Loucy (cell line): ENCODE data around the gene TENT4A.

Experiments
- H2AFZ ChIP-seq: fragments of 200-600 bp; sonication (generic); 2 replicates; pipeline ENCODE4 v1.6.0; 2016; ENCODE audit warnings: antibody characterized with exemption, mild to moderate bottlenecking, low read length, moderate library complexity
- H3F3A ChIP-seq: fragments of 200-600 bp; 2 replicates; pipeline ENCODE4 v1.6.0; 2016; ENCODE audit warnings: antibody characterized with exemption, low read depth, mild to moderate bottlenecking
- H3K27me3 ChIP-seq: fragments of 200-600 bp; sonication (generic); 2 replicates; pipeline ENCODE4 v1.6.1; 2014; ENCODE audit warnings: low read length, mild to moderate bottlenecking; ENCODE audit not compliant: insufficient read depth, poor library complexity, severe bottlenecking
- H3K36me3 ChIP-seq: fragments of 200-600 bp; sonication (generic); 2 replicates; pipeline ENCODE4 v1.6.1; 2016; ENCODE audit warnings: low read length; ENCODE audit not compliant: insufficient read depth
- H3K4me1 ChIP-seq: fragments of 200-600 bp; sonication (generic); 2 replicates; pipeline ENCODE4 v1.5.1; 2014; ENCODE audit warnings: low read length, mild to moderate bottlenecking; ENCODE audit not compliant: insufficient read depth, poor library complexity, severe bottlenecking
- H3K4me2 ChIP-seq: fragments of 200-600 bp; sonication (generic); 2 replicates; pipeline ENCODE4 v1.6.0; 2014; ENCODE audit warnings: antibody characterized with exemption, low read length, low read depth, mild to moderate bottlenecking; ENCODE audit not compliant: poor library complexity, severe bottlenecking
- H3K4me3 ChIP-seq: fragments of 200-600 bp; sonication (generic); 2 replicates; pipeline ENCODE4 v1.5.1; 2014; ENCODE audit warnings: low read length, mild to moderate bottlenecking, mixed read lengths; ENCODE audit not compliant: poor library complexity, severe bottlenecking
- H3K79me2 ChIP-seq: fragments of 200-600 bp; sonication (generic); 2 replicates; pipeline ENCODE4 v1.6.1; 2014; ENCODE audit warnings: low read length; ENCODE audit not compliant: insufficient read depth
- H3K9ac ChIP-seq: fragments of 200-600 bp; sonication (generic); 2 replicates; pipeline ENCODE4 v1.6.0; 2014; ENCODE audit warnings: mild to moderate bottlenecking, low read depth, low read length, moderate library complexity; ENCODE audit not compliant: poor library complexity, severe bottlenecking
- H3K9me2 ChIP-seq: fragments of 200-600 bp; sonication (generic); replicated peaks from 2 replicates; pipeline ENCODE4 v1.6.1; 2016; ENCODE audit warnings: low read depth, low read length, mixed read lengths
- H3K9me3 ChIP-seq: fragments of 200-600 bp; sonication (generic); 2 replicates; pipeline ENCODE4 v1.6.1; 2014; ENCODE audit warnings: mild to moderate bottlenecking, antibody characterized with exemption, low read length, low read depth; ENCODE audit not compliant: insufficient read depth
- H4K20me1 ChIP-seq: fragments of 200-600 bp; sonication (generic); 2 replicates; pipeline ENCODE4 v1.6.0; 2014; ENCODE audit warnings: antibody characterized with exemption, low read length, mild to moderate bottlenecking; ENCODE audit not compliant: insufficient read depth, poor library complexity, severe bottlenecking
- EZH2phosphoT487 ChIP-seq: fragments of 200-600 bp; IDR thresholded peaks from 2 replicates; pipeline ENCODE4 v1.6.1; 2018; ENCODE audit warnings: antibody characterized with exemption, mild to moderate bottlenecking, moderate library complexity, borderline replicate concordance
- TF ChIP-seq, protein P1 (sequence below): fragments of 200-600 bp; sonication (generic); conservative IDR thresholded peaks from 2 replicates; pipeline ENCODE4 v1.5.1; 2014; ENCODE audit warnings: mild to moderate bottlenecking, antibody characterized with exemption, low read length

The TENT4A gene

DNA sequence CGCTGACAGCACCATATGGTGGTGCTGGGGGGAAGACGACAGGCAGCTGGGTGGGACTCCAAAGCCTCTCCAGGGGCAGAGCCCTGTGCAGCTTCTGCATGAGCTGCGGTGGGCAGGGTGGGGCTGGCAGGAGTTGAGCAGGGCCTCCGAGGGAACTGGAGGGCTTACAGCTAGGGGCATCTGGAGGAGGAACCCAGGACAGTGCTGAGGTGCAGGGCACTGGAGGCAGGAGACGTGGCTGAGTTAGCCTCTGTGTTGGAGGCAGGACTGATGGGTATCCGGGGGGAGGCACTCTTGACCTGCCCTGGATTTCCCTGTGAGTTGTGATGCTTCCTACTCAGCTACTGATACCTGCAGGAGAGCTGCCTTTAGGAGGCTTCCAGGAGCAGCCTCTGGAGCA is 45.0 kb downstream of the TENT4A start:
- TF ChIP-seq, protein P1, sequence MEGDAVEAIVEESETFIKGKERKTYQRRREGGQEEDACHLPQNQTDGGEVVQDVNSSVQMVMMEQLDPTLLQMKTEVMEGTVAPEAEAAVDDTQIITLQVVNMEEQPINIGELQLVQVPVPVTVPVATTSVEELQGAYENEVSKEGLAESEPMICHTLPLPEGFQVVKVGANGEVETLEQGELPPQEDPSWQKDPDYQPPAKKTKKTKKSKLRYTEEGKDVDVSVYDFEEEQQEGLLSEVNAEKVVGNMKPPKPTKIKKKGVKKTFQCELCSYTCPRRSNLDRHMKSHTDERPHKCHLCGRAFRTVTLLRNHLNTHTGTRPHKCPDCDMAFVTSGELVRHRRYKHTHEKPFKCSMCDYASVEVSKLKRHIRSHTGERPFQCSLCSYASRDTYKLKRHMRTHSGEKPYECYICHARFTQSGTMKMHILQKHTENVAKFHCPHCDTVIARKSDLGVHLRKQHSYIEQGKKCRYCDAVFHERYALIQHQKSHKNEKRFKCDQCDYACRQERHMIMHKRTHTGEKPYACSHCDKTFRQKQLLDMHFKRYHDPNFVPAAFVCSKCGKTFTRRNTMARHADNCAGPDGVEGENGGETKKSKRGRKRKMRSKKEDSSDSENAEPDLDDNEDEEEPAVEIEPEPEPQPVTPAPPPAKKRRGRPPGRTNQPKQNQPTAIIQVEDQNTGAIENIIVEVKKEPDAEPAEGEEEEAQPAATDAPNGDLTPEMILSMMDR, result no peak
- no peak for TF ChIP-seq EZH2phosphoT487
- H3K27me3 ChIP-seq, result no peaks in the 10 kb centered on the region
- H3K79me2 ChIP-seq, result no peaks in the 10 kb centered on the region
- no peaks in the 10 kb centered on the region for H3K4me1 ChIP-seq
- H3K4me2 ChIP-seq, result no peak overlapping the region
- no peak overlapping the region for H2AFZ ChIP-seq
- H3F3A ChIP-seq, result no peaks in the 10 kb centered on the region
- H3K9me2 ChIP-seq, result no peaks in the 10 kb centered on the region
- H3K4me3 ChIP-seq, result no peak overlapping the region
- H3K36me3 ChIP-seq, result peaks cover 55% of the 10 kb centered on the region; the same call in 1 of the 2 replicates
- no peak overlapping the region for H3K9ac ChIP-seq
- H3K9me3 ChIP-seq, result no peaks in the 10 kb centered on the region
- no peaks in the 10 kb centered on the region for H4K20me1 ChIP-seq

DNA sequence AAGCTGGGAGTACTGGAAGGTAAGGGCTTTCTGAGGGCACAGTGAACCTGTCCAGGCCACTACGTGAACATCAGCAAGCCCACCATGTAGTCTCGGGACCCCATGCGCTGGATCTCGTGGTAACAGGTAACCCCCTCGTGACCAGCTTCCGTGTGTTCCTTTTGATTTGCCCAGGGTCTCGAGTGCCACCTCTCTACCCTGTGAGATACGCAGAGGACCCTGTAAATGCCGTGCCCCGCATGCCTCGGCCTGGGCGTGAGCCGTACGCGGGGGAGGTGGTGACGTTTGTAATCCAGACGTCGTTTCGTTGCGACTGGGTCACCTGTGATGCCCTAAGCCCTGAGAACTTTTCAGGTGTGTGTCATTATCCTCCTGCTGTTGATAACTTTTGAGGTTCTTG is 45.5 kb downstream of the TENT4A start:
- Histone ChIP-seq H3K4me2 (no peak overlapping the region), H3K4me1 (no peaks in the 10 kb centered on the region), H3K27me3 (no peaks in the 10 kb centered on the region), H3K9me3 (no peaks in the 10 kb centered on the region), H3K9ac (no peak overlapping the region), H3F3A (no peaks in the 10 kb centered on the region), H4K20me1 (no peaks in the 10 kb centered on the region), H3K36me3 (peaks cover 50% of the 10 kb centered on the region; the same call in 1 of the 2 replicates), H3K9me2 (no peaks in the 10 kb centered on the region), H3K4me3 (no peak overlapping the region), H3K79me2 (no peaks in the 10 kb centered on the region), H2AFZ (no peak overlapping the region)
- TF ChIP-seq, protein P1, result no peak
- no peak for TF ChIP-seq EZH2phosphoT487

DNA sequence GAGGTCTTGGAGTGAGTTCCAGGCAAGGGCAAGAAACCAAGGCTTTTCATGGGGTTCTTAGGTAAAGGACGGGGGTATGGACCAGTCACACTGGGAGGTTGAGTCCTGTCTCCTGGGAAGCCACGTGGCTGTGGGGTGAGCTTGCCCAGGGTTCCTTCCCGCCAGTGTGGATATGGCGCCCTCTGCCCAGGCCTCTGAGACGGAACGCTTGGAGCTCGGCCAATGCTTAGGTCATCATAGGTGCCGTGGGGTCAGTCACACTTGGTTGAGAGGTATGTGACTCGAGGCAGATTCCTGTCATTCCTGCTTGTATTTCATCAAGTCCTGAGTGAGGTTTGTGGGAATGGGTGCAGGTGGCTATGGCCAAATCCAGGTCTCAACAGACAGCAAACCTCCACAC is 46.2 kb downstream of the TENT4A start:
- H3K4me1 ChIP-seq, result no peaks in the 10 kb centered on the region
- TF ChIP-seq EZH2phosphoT487, result no peak
- TF ChIP-seq, protein P1, result no peak
- no peaks in the 10 kb centered on the region for H3K79me2 ChIP-seq
- H4K20me1 ChIP-seq, result no peaks in the 10 kb centered on the region
- no peaks in the 10 kb centered on the region for H3K27me3 ChIP-seq
- H2AFZ ChIP-seq, result no peak overlapping the region
- H3K36me3 ChIP-seq, result peaks cover 43% of the 10 kb centered on the region; the same call in 1 of the 2 replicates
- no peak overlapping the region for H3K4me2 ChIP-seq
- no peaks in the 10 kb centered on the region for H3F3A ChIP-seq
- H3K9me2 ChIP-seq, result no peaks in the 10 kb centered on the region
- no peak overlapping the region for H3K9ac ChIP-seq
- H3K9me3 ChIP-seq, result no peaks in the 10 kb centered on the region
- H3K4me3 ChIP-seq, result no peak overlapping the region
